Inflammatory macrophage (primary cell): Measurements from ENCODE around the gene FBLN2.
A peak's percentile ranks its signal among the peaks of the same experiment; 100 is the strongest.

Experiments
- DNase-seq, 2 donors: peaks; one replicate each; pipeline ENCODE4 v3.0.0-alpha.2; 2020 to 2022

Gene FBLN2

DNA sequence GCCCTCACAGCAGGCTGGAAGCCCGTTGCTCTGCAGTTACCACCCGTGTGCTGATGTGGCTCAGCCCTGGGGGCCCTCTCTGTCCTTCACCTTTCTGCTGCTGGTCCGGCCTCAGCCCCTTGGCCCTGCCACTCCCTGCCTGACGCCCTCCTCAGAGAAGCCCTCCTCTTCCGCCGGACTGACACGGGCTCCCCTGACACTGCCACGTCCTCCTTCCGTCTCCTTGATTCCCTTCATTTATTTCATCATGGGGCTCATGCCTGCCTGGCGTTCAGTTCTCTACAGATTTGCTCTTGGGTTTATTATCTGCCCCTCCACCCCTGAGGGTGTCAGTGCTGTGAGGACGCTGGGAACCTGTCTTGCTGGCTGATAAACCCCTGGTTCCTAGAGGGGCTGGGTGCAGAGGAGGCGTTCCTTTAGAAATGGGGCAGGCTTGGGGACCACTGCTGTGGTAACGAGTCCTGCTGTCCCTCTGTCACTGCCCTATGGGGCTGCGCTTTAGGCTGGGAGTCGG lies 19.6 kb downstream of the FBLN2 start:
- no peak for DNase-seq

DNA sequence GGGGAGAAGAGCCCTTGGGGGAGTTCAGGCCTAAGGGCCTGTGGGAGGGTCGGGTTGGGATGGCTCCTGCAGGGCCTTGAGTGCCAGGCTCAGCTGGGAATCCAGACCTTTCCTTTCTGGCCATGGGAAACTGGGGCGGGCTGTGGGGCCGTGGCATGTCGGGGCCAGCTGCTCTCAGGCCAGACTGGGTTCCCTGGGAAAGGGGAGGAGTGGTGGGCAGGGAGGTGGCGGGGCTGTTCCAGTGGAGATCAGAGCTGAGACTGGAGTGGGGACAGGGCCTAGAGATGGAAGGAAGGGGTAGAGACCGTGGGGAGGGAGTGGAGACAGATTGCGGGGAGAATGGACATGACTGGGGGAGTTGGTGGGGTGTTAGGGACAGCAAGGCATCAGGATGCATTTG lies 20.3 kb downstream of the FBLN2 start:
- DNase-seq, result no peak

DNA sequence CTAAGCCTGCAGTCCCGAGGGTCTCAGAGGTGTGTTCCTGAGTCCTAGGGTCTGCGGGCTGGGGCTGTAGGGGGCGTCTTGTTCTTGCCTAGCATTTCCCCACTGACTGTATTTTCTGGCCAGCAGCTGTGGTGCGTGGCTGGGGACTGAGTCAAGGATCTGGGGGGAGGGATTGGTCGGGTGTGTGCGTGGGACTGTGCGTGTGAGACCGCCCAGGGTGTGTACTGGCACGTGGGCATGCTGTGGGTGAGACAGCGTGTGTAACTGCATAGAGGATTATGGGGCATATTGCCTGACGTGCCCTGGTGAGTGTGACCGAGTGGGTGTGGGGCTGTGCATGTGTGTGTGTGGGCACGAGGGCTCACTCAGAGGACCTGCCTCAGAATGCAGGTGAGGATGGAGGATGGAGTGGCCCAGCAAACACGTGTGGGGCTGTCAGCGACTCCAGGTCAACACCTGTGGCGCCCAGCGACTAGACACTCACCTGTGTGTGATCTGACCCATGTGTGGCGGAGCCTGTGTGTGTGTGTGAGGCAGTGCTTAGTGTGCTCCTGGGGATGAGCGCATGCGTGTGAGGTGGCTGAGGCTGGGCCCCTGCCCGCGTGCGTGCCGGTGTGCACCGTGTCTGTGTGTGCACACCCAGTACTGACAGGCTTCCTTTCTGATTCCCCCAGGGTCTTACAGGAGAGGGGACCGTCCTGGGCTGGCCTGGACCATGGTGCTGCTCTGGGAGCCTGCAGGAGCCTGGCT lies 20.9 kb downstream of the FBLN2 start:
- DNase-seq, result no peak

DNA sequence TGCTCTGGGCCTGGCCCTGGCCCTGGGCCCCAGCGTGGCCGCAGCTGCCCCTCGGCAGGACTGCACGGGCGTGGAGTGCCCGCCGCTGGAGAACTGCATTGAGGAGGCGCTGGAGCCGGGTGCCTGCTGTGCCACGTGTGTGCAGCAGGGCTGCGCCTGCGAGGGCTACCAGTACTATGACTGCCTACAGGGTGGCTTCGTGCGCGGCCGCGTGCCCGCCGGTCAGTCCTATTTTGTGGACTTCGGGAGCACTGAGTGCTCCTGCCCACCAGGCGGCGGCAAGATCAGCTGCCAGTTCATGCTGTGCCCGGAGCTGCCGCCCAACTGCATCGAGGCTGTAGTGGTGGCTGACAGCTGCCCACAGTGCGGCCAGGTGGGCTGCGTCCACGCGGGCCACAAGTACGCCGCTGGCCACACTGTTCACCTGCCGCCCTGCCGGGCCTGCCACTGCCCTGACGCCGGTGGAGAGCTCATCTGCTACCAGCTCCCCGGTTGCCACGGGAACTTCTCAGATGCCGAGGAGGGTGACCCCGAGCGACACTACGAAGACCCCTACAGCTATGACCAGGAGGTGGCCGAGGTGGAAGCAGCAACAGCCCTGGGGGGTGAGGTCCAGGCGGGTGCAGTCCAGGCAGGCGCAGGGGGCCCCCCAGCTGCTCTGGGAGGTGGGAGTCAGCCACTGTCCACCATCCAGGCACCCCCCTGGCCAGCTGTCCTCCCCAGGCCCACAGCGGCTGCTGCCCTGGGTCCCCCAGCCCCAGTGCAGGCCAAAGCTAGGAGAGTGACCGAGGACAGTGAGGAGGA lies 21.7 kb downstream of the FBLN2 start:
- no peak for DNase-seq

DNA sequence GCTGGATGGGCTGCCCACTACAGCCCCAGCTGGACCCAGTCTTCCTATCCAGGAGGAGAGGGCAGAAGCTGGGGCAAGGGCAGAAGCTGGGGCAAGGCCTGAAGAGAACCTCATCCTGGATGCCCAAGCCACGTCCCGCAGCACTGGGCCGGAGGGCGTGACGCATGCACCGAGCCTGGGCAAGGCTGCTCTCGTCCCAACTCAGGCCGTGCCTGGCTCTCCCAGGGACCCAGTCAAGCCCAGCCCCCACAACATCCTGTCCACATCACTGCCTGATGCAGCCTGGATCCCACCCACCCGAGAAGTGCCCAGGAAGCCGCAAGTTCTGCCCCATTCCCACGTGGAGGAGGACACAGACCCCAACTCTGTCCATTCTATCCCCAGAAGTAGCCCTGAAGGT lies 22.3 kb downstream of the FBLN2 start:
- DNase-seq, result no peak

DNA sequence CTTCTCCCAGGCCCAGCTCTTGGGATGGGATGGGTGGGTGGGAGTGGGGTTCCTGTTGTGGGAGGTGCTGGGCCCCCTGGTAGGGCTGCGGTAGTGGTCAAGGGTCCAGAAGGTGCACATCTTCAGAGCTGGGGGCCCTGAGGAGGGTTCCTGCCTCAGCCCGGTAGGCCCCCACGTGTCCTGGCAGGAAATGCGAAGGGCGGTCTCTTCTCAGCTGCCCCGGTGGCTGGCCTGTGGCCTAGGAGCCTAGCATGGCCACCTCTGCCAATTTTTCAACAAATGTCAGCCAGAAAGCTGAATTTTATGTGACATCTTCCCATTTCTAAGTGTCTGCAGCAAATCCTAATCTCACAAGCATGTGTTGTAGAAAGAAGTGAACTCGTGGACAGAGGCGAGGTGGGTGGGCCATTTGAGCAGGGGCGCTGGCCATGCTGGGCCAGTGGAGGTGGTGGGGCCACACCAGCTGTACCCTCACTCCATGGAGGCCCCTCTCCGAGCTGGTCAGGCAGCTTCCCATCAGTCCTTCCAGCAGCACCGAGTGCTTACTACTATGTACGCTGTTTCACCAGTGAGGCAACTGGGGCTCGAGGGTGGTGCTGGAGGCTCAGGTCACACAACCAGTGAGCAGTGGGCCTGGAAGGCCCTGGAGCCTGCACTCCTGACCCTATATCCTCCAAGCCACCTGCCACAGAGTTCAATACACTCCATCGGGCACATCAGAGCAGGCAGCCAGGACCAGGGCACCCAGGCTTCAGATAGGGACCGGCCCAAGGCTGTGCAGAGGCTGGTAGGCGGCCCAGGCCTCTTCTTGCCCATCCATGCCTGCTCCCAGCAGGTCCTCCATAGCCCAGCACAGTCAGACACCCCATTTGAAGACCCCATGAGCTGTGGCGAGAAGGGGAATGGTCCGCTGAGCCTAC lies 23.2 kb downstream of the FBLN2 start:
- DNase-seq, result no peak

DNA sequence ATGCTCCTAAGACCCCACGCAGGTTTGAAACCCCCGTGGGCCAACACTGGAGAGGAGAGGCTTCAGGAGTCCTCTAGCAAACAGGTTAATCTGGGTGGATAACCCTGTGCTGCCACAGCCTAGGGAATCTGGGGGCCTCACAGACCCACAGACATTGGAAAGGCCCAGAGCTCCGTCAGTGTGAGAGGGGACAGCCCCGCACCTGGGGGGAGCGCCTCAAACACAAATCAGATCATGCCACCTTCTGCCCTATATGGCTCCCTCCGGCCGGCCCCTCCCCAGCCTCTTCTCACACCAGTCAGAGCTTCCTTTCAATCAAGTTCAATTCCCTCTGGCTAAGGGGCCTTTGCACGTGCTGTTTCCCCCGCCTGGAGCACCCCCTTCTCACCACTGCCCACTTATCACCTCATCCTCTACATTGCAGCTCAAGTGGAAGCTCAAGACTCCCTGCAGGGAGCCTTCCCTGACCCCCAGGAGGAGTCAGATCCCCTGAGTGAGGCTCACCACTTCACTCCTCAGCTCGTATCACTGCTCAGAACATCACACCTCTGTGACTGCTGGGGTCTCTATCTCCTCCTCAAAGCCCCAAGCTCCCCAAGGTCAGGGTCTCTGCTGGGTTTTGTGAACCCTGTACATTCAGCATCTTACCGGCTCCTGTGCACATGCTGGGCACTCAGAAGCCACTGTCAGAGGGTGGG lies 24.1 kb downstream of the FBLN2 start:
- no peak for DNase-seq

DNA sequence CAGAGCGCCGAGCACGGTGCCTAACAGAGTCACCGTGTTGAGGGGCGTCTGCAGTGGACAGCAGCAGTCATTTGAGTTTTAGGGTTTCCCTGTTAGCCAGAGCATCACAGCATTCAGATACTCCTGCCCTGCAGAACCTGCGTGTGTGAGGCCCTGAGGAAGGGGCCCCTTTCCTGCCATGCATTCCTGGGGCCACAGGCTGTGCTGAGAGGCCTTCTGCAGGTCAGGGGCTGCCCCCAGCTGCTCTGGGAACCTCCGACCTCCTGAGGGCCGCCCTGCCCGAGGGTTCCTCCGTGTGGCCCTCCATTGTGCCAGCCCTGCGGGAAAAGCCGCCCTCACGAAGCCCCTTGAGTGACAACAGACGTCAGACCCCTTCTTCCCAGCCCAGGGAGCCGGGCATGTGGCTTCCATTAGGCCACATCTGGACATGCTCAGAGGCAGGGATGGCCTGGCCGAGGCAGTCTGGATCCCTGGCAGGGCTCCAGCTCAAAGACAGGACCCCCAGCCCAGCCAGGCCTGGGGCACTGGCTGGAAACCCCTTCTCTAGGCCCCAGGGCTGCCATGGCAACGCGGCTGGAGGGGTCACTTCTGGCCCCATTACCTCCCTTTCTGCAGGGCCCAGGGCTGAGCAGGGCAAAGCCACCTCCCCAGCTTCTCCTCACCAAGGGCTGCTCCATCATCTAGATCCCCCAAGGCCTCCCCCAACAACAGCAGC lies 25.3 kb downstream of the FBLN2 start:
- DNase-seq, result no peak

DNA sequence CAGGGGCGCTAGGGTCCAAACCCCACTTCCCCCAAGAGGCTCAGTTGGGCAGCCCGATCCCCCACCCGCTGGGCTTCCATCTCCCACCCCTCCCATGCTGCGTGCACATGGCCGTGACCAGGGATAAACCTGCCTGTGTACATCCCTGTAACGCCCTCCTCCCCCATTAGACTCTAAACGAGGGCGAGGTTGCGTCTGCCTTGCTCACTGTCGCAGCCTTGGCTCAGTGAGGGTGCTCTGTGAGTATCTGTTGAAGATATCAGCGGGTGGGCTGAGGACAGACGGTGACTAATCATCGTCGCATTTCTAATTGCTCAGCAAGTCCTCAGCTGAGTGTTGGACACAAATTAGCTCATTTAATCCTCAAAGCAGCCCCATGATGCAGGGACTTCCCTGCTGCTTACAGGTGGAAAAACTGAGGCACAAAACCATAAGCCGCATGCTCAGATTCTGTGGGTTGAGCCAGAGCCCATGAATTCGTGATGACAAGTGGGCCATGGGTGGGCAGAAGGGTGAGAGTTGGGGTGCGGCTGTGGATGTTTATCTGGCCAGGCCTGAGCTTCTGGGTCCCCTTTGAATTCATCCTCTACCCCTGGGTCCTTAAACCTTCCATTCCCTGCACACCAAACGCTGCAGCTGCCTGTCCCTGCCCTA lies 26.0 kb downstream of the FBLN2 start:
- DNase-seq, result no peak

DNA sequence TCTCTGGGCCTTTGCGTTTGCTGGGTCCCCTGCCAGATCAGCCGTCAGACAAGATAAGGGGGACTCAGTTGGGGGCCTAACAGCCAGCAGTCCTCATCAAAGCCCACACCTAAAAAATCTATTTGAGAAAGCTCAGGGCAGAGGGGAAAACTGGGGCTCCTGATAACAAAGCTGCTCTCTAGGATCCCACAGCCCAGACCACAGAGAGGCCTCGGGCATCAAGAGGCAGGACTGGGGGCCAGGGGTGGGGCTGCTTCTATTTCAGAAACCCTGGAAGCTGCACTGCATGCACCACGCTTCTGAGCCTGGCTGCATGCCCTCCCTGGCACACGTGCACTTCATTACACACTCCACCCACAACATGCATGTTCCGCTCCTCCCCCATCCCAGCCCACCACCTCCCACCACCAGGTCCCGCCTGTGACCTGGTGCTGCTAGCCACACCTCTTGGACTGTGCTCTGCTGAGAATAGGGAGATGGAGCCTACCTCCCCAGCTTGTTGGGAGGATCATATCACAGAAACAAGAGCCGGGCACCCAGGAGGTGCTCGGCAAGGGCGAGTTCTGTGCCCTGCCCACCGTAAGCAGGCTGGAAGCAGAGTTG lies 26.6 kb downstream of the FBLN2 start:
- no peak for DNase-seq

DNA sequence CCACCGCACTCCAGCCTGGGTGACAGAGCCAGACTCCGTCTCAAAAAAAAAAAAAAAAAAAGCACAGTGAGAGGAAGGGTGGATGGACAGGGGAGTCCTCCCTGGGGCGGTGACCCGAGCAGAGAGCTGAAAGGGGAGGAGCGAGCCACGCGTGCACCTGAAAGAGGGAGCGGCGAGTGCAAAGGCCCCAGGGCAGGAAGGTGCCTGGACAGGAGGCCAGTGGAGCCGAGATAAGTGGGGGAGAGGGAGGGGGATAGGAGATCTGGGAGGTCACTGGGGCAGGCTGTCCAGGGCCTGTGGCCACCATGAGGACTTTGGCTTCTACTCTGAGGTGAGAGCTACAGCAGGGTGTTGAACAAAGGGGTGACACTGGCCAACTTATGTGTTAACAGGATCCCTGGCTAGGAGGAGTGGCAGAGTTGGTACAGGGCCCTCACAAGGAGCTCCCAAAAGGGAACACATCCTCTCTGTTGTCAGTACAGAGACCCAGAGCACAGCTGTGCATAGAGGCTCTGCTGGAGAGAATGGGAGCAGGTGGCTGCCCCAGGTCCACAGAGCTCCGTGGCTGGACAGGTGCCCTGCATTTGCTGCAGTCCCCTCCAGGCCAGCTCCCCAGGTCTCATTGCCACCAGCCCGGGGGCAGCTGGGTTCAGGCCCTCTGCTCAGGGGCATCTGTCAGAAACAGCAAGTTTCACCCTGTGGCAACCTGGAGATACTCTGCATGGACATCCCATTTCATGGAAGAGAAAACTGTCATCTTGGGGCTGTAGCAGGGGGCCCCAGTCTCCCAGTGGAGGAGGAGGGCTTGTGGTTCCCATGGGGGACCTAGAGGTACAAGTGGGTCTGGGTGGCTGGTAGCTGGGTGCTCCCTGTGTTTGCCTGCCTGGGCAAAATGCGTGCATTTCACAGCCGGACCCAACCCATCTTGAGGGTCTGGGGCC lies 28.5 kb downstream of the FBLN2 start:
- no peak for DNase-seq

DNA sequence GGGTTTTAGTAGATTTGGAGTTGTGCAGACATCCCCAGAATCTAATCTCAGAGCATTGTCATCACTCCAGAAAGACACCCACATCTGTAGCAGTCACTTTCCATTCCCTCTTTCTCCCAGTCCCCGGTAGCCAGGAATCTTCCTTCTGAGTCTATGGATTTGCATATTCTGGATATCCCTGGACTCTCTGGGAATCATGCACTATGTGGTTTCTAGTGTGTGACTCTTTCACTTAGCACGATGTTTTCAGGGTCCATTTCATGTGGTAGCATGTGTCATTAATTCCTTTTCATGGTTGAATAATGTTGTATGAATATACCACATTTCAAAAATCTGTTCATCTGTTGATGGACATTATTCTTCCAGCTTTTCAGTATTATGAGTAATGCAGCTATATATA lies 29.3 kb downstream of the FBLN2 start:
- DNase-seq, result no peak

DNA sequence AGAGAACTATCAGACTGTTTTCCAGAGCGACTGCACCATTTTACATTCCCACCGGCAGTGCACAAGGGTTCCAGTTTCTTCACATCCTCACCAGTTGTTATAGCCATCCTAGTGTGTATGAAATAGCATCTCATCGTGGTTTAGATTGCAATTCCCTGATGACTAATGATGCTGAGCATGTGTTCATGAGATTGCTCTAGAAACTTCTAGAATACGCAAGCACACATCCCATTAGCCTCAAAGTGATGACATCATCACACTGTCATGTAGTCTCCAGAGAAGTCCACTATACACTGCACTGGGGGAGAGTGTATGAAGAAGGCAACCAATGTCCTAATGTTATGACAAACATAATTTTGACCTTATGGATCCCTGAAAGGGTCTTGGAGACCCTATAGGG lies 30.1 kb downstream of the FBLN2 start:
- peak; percentile 71 to 77 for DNase-seq

DNA sequence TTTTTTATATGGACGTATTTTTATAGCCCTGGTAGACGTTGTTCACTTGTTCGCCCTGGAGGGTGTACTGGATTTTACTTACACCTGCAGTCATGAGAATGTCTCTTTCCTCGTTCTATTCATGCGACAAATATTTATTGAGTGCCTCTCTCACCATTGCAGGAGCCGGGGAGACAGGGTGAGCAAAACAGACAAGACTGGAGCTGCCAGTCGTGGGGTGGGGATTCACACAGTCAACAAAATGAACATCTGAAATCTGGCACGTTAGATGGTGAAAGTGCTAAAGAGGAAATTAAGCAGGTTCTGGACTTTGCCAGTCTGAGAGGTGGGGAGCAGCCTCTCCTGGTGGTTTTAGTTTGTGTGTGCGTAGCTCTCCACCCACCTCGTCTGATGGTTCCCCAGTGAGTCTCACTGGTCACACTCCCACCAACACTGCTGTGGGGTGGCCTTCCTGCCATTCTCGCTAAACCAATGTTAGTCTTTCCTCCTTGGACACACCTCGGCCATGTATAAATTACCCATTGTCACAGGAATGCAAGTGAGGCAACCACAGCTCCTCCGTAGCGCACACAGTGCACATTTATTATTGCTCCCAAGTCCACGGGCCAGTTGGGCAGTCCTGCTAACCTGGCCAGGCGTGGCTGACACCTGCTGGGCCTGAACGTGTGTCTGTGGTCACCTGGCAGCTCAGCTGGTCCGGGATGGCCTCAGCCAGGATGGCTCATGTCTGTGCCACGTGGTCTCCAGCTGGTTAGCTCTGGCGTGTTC lies 31.5 kb downstream of the FBLN2 start:
- no peak for DNase-seq

DNA sequence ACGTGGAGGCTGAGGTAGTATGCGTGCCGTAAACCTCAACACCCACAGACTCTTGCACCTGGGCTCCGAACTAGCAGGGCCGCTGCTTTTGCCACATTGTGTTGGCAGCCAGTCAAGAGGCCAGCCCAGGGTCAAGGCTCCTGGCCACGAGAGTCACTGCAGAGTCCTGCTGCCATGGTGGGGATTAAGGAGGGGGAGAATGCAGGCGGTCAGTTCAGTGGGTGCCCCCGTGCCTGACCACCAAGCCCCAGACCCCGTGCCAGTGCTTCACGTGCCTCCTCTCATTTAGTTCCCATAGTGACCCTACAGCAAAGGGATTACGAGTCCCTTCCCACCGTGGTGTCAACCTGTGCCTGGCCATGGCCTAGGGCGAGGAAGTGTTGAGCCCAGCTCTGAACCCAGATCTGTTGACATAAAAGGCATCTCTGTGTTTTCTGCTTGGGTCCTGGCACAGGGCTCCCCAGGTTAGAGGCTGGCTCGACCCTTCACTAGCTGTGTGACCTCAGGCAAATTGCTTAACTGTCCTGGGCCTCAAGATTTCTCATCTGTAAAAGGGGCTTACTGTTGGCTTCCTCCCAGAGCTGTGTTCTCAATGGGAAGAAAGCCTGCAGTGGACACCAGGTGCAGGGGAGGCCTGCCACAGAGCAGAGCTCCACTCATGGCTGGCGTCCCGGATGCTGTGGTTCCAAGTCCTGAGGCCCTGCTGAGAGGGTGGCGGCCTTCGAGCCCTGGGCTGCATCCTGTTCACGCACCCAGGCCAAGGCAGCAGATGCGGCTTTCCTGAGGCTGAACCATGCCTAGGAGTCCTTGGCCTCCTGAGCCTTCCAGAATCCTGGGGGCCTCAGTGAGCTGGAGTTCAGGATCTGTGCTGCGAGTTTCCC lies 32.8 kb downstream of the FBLN2 start:
- DNase-seq, result no peak

DNA sequence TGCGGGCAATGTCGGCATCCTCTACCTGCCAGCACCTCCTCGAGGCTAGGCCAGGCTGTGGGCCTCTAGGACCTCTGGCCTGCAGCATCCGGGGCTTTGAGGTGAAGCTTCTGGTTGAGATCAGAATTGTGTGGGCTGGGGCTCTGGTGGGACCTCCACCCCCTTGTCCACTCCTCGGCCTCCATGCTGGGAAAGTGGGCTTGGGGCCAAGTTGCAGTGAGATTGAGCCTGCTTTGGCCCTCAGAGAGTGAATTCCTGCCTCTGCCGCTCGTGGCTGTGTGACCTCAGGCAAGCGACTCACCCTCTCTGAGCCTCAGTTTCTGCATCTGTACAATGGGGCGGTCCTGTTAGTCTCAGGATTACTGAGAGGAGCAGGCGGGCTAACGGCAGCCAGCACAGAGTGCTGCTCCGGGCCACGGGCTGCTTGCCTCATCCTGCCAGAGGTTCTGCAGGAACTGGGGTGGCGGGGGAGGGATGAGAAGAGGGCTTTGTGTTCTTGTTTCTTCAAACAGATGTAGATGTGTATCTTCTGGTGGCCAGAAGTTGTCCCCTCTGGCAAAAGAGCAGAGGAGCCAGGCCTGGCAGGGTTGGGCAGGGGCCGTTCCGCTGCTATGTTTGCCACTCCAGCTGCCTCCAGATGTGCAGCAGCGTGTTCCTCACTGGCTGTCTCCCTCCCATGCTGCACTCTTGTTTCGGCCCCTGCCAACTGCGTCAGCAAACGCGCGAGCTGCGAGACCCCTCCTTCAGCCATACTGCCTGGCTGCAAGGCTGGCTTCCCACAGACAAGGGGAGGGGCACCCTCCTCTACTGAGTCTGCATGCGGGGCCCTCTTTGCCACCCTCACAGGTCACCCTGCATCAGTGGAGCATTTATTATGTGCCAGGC lies 33.7 kb downstream of the FBLN2 start:
- no peak for DNase-seq
